IPS-15b (cell line): Measurements from ENCODE around the gene THRB.

ENCODE experiments used
- H3K27me3 ChIP-seq: one replicate; pipeline ENCODE4 v1.6.1; 2013; ENCODE audit warnings: low read length; ENCODE audit not compliant: control insufficient read depth, insufficient read depth
- H3K36me3 ChIP-seq: one replicate; pipeline ENCODE4 v1.6.1; 2013; ENCODE audit warnings: low read length; ENCODE audit not compliant: control insufficient read depth, insufficient read depth
- H3K4me1 ChIP-seq: one replicate; pipeline ENCODE4 v1.6.1; 2013; ENCODE audit warnings: mild to moderate bottlenecking, low read length; ENCODE audit not compliant: control insufficient read depth, insufficient read depth
- H3K4me3 ChIP-seq: one replicate; pipeline ENCODE4 v1.5.1; 2013; ENCODE audit warnings: low read depth, low read length
- H3K9ac ChIP-seq: one replicate; pipeline ENCODE4 v1.6.1; 2013; ENCODE audit warnings: low read depth, mild to moderate bottlenecking, low read length
- H3K9me3 ChIP-seq: one replicate; pipeline ENCODE4 v1.6.1; 2013; ENCODE audit warnings: mild to moderate bottlenecking, low read length; ENCODE audit not compliant: control insufficient read depth, insufficient read depth

THRB gene

GRCh38 chr3:24133436-24133835, 361.2 kb downstream of the THRB start:
- Histone ChIP-seq H3K4me1 (no peaks in the 10 kb centered on the region), H3K4me3 (no peak overlapping the region), H3K36me3 (no peaks in the 10 kb centered on the region), H3K27me3 (no peaks in the 10 kb centered on the region), H3K9me3 (no peaks in the 10 kb centered on the region), H3K9ac (no peak overlapping the region)

DNA sequence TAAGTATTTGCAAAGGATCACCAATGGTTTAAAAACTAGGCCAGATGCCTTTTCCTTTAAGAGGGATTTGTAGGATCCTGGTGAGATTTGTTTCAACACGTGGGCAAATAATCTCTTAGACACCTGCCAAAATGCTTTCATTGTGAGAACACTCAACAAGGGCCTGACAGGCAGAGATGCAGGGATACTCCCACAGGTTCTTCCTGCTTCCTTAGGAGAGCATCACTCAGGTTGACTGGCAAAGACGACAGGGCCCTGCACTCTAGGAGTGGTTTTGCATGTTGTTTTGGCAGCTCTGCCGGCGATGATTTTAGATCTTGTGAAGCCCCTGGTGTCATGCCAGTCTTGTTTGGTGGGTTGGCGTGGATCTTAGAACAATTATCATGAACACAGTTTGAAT, 365.1 kb downstream of the THRB start:
- Histone ChIP-seq H3K27me3 (no peaks in the 10 kb centered on the region), H3K9ac (no peak overlapping the region), H3K9me3 (no peaks in the 10 kb centered on the region), H3K4me1 (no peaks in the 10 kb centered on the region), H3K36me3 (no peaks in the 10 kb centered on the region), H3K4me3 (no peak overlapping the region)

DNA sequence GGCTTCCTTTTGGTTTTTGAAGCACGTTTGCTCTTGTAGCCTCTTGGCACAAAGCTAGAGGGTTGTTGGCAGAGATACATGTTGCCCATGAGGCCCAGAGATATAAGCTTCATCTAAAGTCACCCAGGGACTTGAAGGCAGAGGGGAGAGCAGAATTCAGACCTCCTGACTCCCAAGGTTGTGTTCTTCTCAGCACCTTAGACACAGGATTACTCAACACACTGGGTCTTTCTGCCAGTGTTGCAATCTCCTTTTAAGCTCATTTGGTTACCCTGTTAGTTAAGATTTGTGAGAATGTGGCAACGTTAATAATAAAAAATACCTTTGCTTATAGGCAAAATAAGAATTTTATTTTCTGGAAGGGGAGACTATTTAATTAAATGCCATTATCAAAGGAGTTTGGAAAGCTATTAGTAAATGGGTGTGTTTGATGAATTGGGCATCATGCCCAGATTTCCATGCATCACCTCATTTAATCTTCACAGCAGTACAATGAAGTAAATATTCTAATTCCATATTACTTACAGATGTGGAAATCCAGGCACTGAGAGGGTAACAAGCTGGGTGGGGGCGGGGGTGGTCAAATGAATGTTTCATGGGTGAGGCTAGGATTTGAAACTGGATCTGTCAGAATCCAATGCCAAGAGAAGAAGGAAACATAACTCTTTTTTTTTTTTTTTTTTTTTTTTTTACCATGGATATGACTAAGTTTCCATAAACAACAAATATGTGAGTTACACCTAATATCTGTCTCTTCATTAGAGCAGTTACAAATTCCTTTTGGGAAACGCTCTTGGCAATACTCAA, 366.2 kb downstream of the THRB start:
- no peaks in the 10 kb centered on the region for H3K27me3 ChIP-seq
- H3K4me3 ChIP-seq = no peak overlapping the region

DNA sequence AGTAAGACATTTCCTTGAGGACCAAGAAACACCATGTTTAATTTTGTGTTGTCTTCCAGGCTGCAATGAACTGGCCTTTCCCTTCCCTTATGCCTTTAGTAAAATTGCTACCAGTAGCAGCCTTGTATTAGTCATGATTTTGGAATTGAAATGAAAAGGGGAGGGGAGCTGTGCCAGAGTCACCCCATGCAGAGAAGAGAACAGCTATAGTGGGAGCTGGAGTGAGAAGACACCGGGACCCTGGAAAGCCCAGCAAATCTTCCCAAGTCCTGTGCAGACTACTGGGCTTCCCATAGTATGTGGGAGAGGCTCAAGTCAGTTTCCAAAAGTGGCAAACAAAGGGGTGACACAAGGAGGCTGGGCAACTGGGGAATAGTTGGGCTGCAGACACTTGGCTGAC, 371.1 kb downstream of the THRB start:
- Histone ChIP-seq H3K36me3 (no peaks in the 10 kb centered on the region), H3K4me1 (no peaks in the 10 kb centered on the region), H3K27me3 (no peaks in the 10 kb centered on the region), H3K9me3 (no peaks in the 10 kb centered on the region), H3K4me3 (no peak overlapping the region), H3K9ac (no peak overlapping the region)

More for the DNA sequence above, 366.2 kb downstream of the THRB start:
- no peaks in the 10 kb centered on the region for H3K36me3 ChIP-seq
- H3K9ac ChIP-seq = no peak overlapping the region
- no peaks in the 10 kb centered on the region for H3K9me3 ChIP-seq
- no peaks in the 10 kb centered on the region for H3K4me1 ChIP-seq

GRCh38 chr3:24120434-24120833, 374.2 kb downstream of the THRB start:
- Histone ChIP-seq H3K4me1 (no peaks in the 10 kb centered on the region), H3K4me3 (no peak overlapping the region), H3K9me3 (no peaks in the 10 kb centered on the region), H3K27me3 (no peaks in the 10 kb centered on the region), H3K9ac (no peak overlapping the region), H3K36me3 (no peaks in the 10 kb centered on the region)

GRCh38 chr3:24119321-24119751, 375.3 kb downstream of the THRB start:
- no peaks in the 10 kb centered on the region for H3K9me3 ChIP-seq
- H3K27me3 ChIP-seq = no peaks in the 10 kb centered on the region
- no peaks in the 10 kb centered on the region for H3K36me3 ChIP-seq
- H3K4me3 ChIP-seq = no peak overlapping the region
- no peaks in the 10 kb centered on the region for H3K4me1 ChIP-seq
- no peak overlapping the region for H3K9ac ChIP-seq

DNA sequence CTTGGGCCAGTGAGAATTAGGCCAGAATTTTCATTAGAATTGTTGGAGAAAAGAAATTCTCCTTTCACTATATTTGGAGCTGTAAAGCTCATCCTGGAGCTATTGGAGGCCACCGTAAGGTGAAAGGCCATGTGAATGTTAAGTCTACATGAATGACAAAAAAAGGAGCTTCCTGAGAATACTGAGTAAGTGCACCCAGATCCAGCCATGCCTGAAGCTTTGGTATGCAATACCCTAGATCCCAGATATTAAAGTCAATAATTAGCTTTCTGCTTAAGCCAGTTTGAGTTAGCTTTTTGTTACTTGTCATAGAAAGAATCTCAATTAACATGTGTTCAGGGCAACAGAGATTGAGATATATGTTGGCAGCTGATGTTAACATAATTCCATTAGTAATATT, 377.1 kb downstream of the THRB start:
- no peaks in the 10 kb centered on the region for H3K36me3 ChIP-seq

GRCh38 chr3:24111711-24112110, 382.9 kb downstream of the THRB start:
- H3K36me3 ChIP-seq = no peaks in the 10 kb centered on the region
- no peaks in the 10 kb centered on the region for H3K4me1 ChIP-seq
- no peaks in the 10 kb centered on the region for H3K27me3 ChIP-seq
- H3K4me3 ChIP-seq = no peak overlapping the region
- H3K9me3 ChIP-seq = no peaks in the 10 kb centered on the region
- H3K9ac ChIP-seq = no peak overlapping the region

More for the DNA sequence above, 377.1 kb downstream of the THRB start:
- Histone ChIP-seq H3K4me3 (no peak overlapping the region), H3K9me3 (no peaks in the 10 kb centered on the region), H3K4me1 (no peaks in the 10 kb centered on the region), H3K9ac (no peak overlapping the region), H3K27me3 (no peaks in the 10 kb centered on the region)

DNA sequence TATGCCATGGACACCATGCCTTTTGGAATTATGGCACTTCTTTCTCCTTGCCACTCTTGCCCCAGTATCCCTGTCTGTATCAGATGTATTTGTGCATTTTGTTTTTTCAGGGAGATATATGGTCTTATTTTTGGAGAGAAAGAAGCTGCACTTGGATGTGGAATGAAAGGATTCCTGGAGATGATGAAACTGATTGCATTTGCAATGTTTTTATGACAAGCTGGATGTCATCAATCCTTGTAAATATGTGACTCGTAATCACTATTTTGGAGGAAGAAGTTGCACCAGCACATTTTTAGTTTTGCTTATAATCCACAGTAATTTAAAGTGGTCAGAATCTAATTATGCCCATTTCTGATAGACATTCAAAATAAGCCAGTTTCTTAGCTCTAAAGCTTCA, 384.6 kb downstream of the THRB start:
- no peaks in the 10 kb centered on the region for H3K36me3 ChIP-seq
- no peaks in the 10 kb centered on the region for H3K4me1 ChIP-seq
- no peak overlapping the region for H3K4me3 ChIP-seq
- H3K9ac ChIP-seq = no peak overlapping the region
- H3K27me3 ChIP-seq = no peaks in the 10 kb centered on the region
- no peaks in the 10 kb centered on the region for H3K9me3 ChIP-seq

GRCh38 chr3:24101676-24102168, 392.9 kb downstream of the THRB start:
- Histone ChIP-seq H3K36me3 (no peaks in the 10 kb centered on the region), H3K4me1 (peaks cover 3% of the 10 kb centered on the region), H3K9ac (no peak overlapping the region), H3K4me3 (no peak overlapping the region), H3K9me3 (no peaks in the 10 kb centered on the region), H3K27me3 (no peaks in the 10 kb centered on the region)

GRCh38 chr3:24100696-24101402, 393.8 kb downstream of the THRB start:
- Histone ChIP-seq H3K36me3 (no peaks in the 10 kb centered on the region), H3K4me3 (no peak overlapping the region), H3K4me1 (peaks cover 3% of the 10 kb centered on the region), H3K9me3 (no peaks in the 10 kb centered on the region), H3K27me3 (no peaks in the 10 kb centered on the region), H3K9ac (no peak overlapping the region)
